Endothelial cell of umbilical vein (primary cell): ENCODE results near the gene PRR15L. TPM values are rescaled to one million over a fixed set of nuclear protein-coding genes. Genes with fewer than 3 reads are reported as not detected.

Experiments used
- BruUV-seq: library from RNA; stranded (reverse); fragments of 400-500 nt; replicated peaks from 2 replicates; lab custom pipeline; 2021; lab: Mats Ljungman, UMichigan
- CTCF ChIA-PET: fragments of 300-600, 350-600 bp; sonication (Branson Sonifier 250); formaldehyde crosslinking; loops from one replicate; lab custom pipeline; 2021; ENCODE audit warnings: antibody characterized with exemption, inconsistent platforms; lab: Charles Lee
- POLR2A ChIA-PET: fragments of 300-600, 350-600 bp; sonication (Branson Sonifier 250); formaldehyde crosslinking; loops from one replicate; lab custom pipeline; 2021; ENCODE audit warnings: antibody characterized with exemption, inconsistent platforms; lab: Charles Lee
- DNase-seq: peaks from one replicate; pipeline ENCODE4 v3.0.0-alpha.2; 2011; ENCODE audit warnings: low read depth, low spot score
- FAIRE-seq: peaks from 2 replicates; lab custom pipeline; 2011; peaks lifted over from hg19 to GRCh38; lab: Jason Lieb, UNC
- H2AFZ ChIP-seq: 2 replicates; pipeline ENCODE4 v1.6.0; 2012; ENCODE audit warnings: low read depth, low read length, control low read depth, inconsistent platforms
- H3K27ac ChIP-seq: 2 replicates; pipeline ENCODE4 v1.5.1; 2011; ENCODE audit warnings: low read depth, mild to moderate bottlenecking, control low read depth, low read length, moderate library complexity; ENCODE audit not compliant: insufficient read depth
- H3K27me3 ChIP-seq, 2 experiments: 2 replicates each; pipeline versions ENCODE4 v1.6.0 to v1.6.1; 2011; ENCODE audit warnings: low read length in 2 of 2, mixed read lengths in 1 of 2; ENCODE audit not compliant: control insufficient read depth in 2 of 2, insufficient read depth in 2 of 2
- H3K36me3 ChIP-seq, 2 experiments: 2 replicates in 1 of 2; 3 replicates in 1 of 2; pipeline ENCODE4 v1.5.1; 2011; ENCODE audit warnings: low read length in 2 of 2, mild to moderate bottlenecking in 1 of 2, moderate library complexity in 1 of 2; ENCODE audit not compliant: control insufficient read depth in 2 of 2, insufficient read depth in 2 of 2; ENCODE audit errors: extremely low read depth in 1 of 2
- H3K4me1 ChIP-seq: 3 replicates; pipeline ENCODE4 v1.5.1; 2011; ENCODE audit warnings: mild to moderate bottlenecking, low read length; ENCODE audit not compliant: control insufficient read depth, insufficient read depth; ENCODE audit errors: extremely low read depth
- H3K4me2 ChIP-seq: 2 replicates; pipeline ENCODE4 v1.6.1; 2011; ENCODE audit warnings: low read length, control low read depth, mixed read lengths; ENCODE audit not compliant: insufficient read depth
- H3K4me3 ChIP-seq, 3 experiments: fragments of 200-600 bp in 1 of 3; sonication (generic), shearing (Covaris generic) in 1 of 3; replicated peaks in 1 of 3; 2 replicates each; pipeline ENCODE4 v1.5.1; 2011 to 2016; ENCODE audit warnings: control low read depth in 3 of 3, low read length in 3 of 3, mild to moderate bottlenecking in 2 of 3, inconsistent platforms in 1 of 3, low read depth in 1 of 3, moderate library complexity in 1 of 3; ENCODE audit not compliant: insufficient read depth in 1 of 3
- H3K79me2 ChIP-seq: 2 replicates; pipeline ENCODE4 v1.6.0; 2012; ENCODE audit warnings: low read length, inconsistent platforms; ENCODE audit not compliant: control insufficient read depth, insufficient read depth
- H3K9ac ChIP-seq: replicated peaks from 2 replicates; pipeline ENCODE3; 2011; ENCODE audit warnings: low read length, control low read depth; ENCODE audit not compliant: insufficient read depth; ENCODE audit errors: extremely low read depth
- H3K9me1 ChIP-seq: replicated peaks from 3 replicates; pipeline ENCODE4 v1.6.0; 2011; ENCODE audit warnings: mild to moderate bottlenecking, low read length; ENCODE audit not compliant: control insufficient read depth, insufficient read depth; ENCODE audit errors: extremely low read depth
- H3K9me3 ChIP-seq: replicated peaks from 2 replicates; pipeline ENCODE4 v1.5.1; 2012; ENCODE audit warnings: low read length, inconsistent platforms; ENCODE audit not compliant: control insufficient read depth, insufficient read depth
- H4K20me1 ChIP-seq: replicated peaks from 2 replicates; pipeline ENCODE3; 2011; ENCODE audit warnings: mild to moderate bottlenecking, low read length; ENCODE audit not compliant: control insufficient read depth, insufficient read depth; ENCODE audit errors: extremely low read depth
- EZH2 ChIP-seq: IDR thresholded peaks from 2 replicates; pipeline ENCODE4 v1.6.1; 2012; ENCODE audit warnings: borderline replicate concordance, low read depth, mild to moderate bottlenecking, moderate library complexity, low read length, inconsistent platforms; ENCODE audit not compliant: severe bottlenecking
- FOS ChIP-seq: IDR thresholded peaks from 2 replicates; pipeline ENCODE4 v1.6.1; 2011; ENCODE audit warnings: mild to moderate bottlenecking, low read length, moderate library complexity, borderline replicate concordance; ENCODE audit not compliant: insufficient read depth
- GATA2 ChIP-seq: IDR thresholded peaks from 2 replicates; pipeline ENCODE4 v1.7.0; 2011; ENCODE audit warnings: low read depth, mild to moderate bottlenecking, moderate library complexity, mixed read lengths, low read length; ENCODE audit not compliant: insufficient read length, insufficient read depth
- JUN ChIP-seq: IDR thresholded peaks from 2 replicates; pipeline ENCODE4 v1.6.1; 2011; ENCODE audit warnings: borderline replicate concordance, low read depth; ENCODE audit not compliant: insufficient read length, insufficient read depth
- MAX ChIP-seq: IDR thresholded peaks from 2 replicates; pipeline ENCODE4 v1.6.1; 2011; ENCODE audit not compliant: insufficient read depth, insufficient read length
- POLR2A ChIP-seq: IDR thresholded peaks from 2 replicates; pipeline ENCODE4 v1.6.1; 2012; ENCODE audit warnings: low read depth, mild to moderate bottlenecking, control low read depth, low read length
- dilution Hi-C: fragments of 300-500 bp; cut with MboI; formaldehyde crosslinking; loops from one replicate; pipeline ENCODE4 v1.15.0; 2019; ENCODE audit warnings: low sequenced_read_pairs; ENCODE audit not compliant: extremely low pct_ligation_motif_present
- intact Hi-C: fragments of 100-400 bp; cut with micrococcal nuclease; formaldehyde crosslinking; loops from one replicate; pipeline ENCODE4 v1.10.0; 2022
- polyA plus RNA-seq, 4 experiments: library from polyadenylated mRNA; depleted of rRNA in 3 of 4; stranded (reverse) in 3 of 4; unstranded in 1 of 4; fragments of >200 nt; gene quantifications; 2 replicates each; pipeline versions ENCODE4 v1.2.1 to v1.2.3, GENCODE V29; 2011 to 2012; ENCODE audit warnings: missing spikeins in 1 of 4
- total RNA-seq: library from RNA; stranded (reverse); gene quantifications from 2 replicates; pipeline ENCODE4 v1.2.3, GENCODE V29; 2021

PRR15L gene
- total and polyA plus RNA-seq, 2 donors (not counting 3 experiments of a cell fraction or from before 2014, with no cell fraction given) = not detected

- no peak overlapping the region for H3K4me3 ChIP-seq
- TF ChIP-seq JUN (no peak), FOS (no peak), EZH2 (no peak), POLR2A (no peak), MAX (no peak), GATA2 (no peak)
- intact Hi-C loops = no loop called here
Measured at GRCh38 chr17:47913050-47913449, 44.6 kb downstream of the PRR15L start.

GRCh38 chr17:47907932-47908562, 49.6 kb downstream of the PRR15L start:
- Histone ChIP-seq H2AFZ (no peak overlapping the region), H3K27me3 (no peaks in the 10 kb centered on the region), H4K20me1 (no peaks in the 10 kb centered on the region), H3K9me3 (no peaks in the 10 kb centered on the region), H3K4me2 (no peak overlapping the region), H3K27ac (no peak overlapping the region), H3K36me3 (peaks cover 0 to 2% of the 10 kb centered on the region in 2 experiments), H3K4me1 (no peaks in the 10 kb centered on the region), H3K4me3 (no peak overlapping the region), H3K9ac (no peak overlapping the region), H3K9me1 (no peaks in the 10 kb centered on the region), H3K79me2 (no peaks in the 10 kb centered on the region)
- no TSS peak for BruUV-seq
- POLR2A ChIA-PET = no interaction called here
- no peak for DNase-seq
- no peak for FAIRE-seq
- CTCF ChIA-PET = no interaction called here
- intact Hi-C loops = no loop called here
- dilution Hi-C loops = no loop called here
- TF ChIP-seq JUN (no peak), GATA2 (no peak), POLR2A (no peak)

More at GRCh38 chr17:47913050-47913449, 44.6 kb downstream of the PRR15L start:
- Histone ChIP-seq H3K27ac (no peak overlapping the region), H3K9me3 (no peaks in the 10 kb centered on the region), H3K36me3 (peaks cover 0 to 1% of the 10 kb centered on the region in 2 experiments), H3K9me1 (no peaks in the 10 kb centered on the region), H3K27me3 (no peaks in the 10 kb centered on the region), H3K4me1 (peaks cover 4% of the 10 kb centered on the region), H2AFZ (no peak overlapping the region), H4K20me1 (no peaks in the 10 kb centered on the region), H3K79me2 (no peaks in the 10 kb centered on the region), H3K4me2 (no peak overlapping the region), H3K9ac (no peak overlapping the region)
- FAIRE-seq = no peak
- ChIA-PET POLR2A (no interaction called here), CTCF (no interaction called here)
- no TSS peak for BruUV-seq
- dilution Hi-C loops = no loop called here
- no peak for DNase-seq
